Caki2 (cell line): ENCODE measurements around the gene FBXO46. TPM values are rescaled to one million over a fixed set of nuclear protein-coding genes. Genes with fewer than 3 reads are reported as not detected.

ENCODE experiments used
- DNase-seq: peaks from one replicate; pipeline ENCODE4 v3.0.0-alpha.2; 2015; ENCODE audit warnings: low read depth
- in situ Hi-C: cut with HindIII; loops from 2 replicates; pipeline ENCODE4 v1.10.0; 2016; ENCODE audit warnings: low sequenced_read_pairs, low pct_unique_long_range_greater_than_20kb, mixed read lengths
- total RNA-seq: library from RNA; depleted of rRNA; stranded (reverse); fragments of >200 nt; shearing (Covaris generic); gene quantifications from 2 replicates; pipeline ENCODE4 v1.2.3, GENCODE V29; 2014; ENCODE audit warnings: low replicate concordance; rRNA removed

FBXO46 gene
- 21.0 and 22.0 TPM in 2 replicates for total RNA-seq

GRCh38 chr19:45730368-45731288 is at the start of gene FBXO46:
TSS of gene FBXO46 (minus strand) at chr19:45730896. CDS start at chr19:45713495, 17,401 bp downstream.
- DNase-seq, result peak; percentile 100
- in situ Hi-C loops, result no loop called here

GRCh38 chr19:45780146-45780447 is 49.4 kb upstream of the FBXO46 start:
- in situ Hi-C loops, result no loop called here
- no peak for DNase-seq

- DNase-seq, result no peak
- in situ Hi-C loops, result no loop called here
These were observed 48.8 kb upstream of the FBXO46 start for GRCh38 chr19:45779231-45780145.

- in situ Hi-C loops, result no loop called here
These were observed 47.4 kb upstream of the FBXO46 start for GRCh38 chr19:45778010-45778661.

GRCh38 chr19:45777395-45777961 is 46.8 kb upstream of the FBXO46 start:
- in situ Hi-C loops, result no loop called here
- no peak for DNase-seq

More at GRCh38 chr19:45778010-45778661, 47.4 kb upstream of the FBXO46 start:
- DNase-seq, result no peak

- in situ Hi-C loops, result no loop called here
- DNase-seq, result no peak
These were observed 44.1 kb upstream of the FBXO46 start for GRCh38 chr19:45774765-45775164.

GRCh38 chr19:45773384-45773783 is 42.7 kb upstream of the FBXO46 start:
- in situ Hi-C loops, result no loop called here
- no peak for DNase-seq

- no peak for DNase-seq
- in situ Hi-C loops, result no loop called here
These were observed 42.2 kb upstream of the FBXO46 start for GRCh38 chr19:45772912-45773311.

GRCh38 chr19:45772130-45772840 is 41.6 kb upstream of the FBXO46 start:
- no peak for DNase-seq
- in situ Hi-C loops, result no loop called here

- DNase-seq, result no peak
- in situ Hi-C loops, result no loop called here
These were observed 40.7 kb upstream of the FBXO46 start for GRCh38 chr19:45771311-45771933.

- peak; percentile 99 for DNase-seq
- in situ Hi-C loops, result no loop called here
These were observed 39.8 kb upstream of the FBXO46 start for GRCh38 chr19:45770192-45771101.

GRCh38 chr19:45769821-45770191 is 39.1 kb upstream of the FBXO46 start:
- no peak for DNase-seq
- in situ Hi-C loops, result no loop called here

- DNase-seq, result peak; percentile 100
- in situ Hi-C loops, result no loop called here
These were observed 38.5 kb upstream of the FBXO46 start, which contains the start of gene SIX5 for GRCh38 chr19:45768984-45769782. TSS of gene SIX5 (minus strand) at chr19:45769252. CDS start at chr19:45768844, 408 bp downstream.

GRCh38 chr19:45768655-45768983 is 37.9 kb upstream of the FBXO46 start:
- in situ Hi-C loops, result no loop called here
- no peak for DNase-seq

- in situ Hi-C loops, result no loop called here
- peak; percentile 78 for DNase-seq
These were observed 37.4 kb upstream of the FBXO46 start for GRCh38 chr19:45767881-45768654.
